Neural crest cell (in vitro differentiated cells): Measurements from ENCODE around the gene NOTCH3. TPM values are rescaled to one million over a fixed set of nuclear protein-coding genes. Genes with fewer than 3 reads are reported as not detected.
A peak's percentile ranks its signal among the peaks of the same experiment; 100 is the strongest.

Experiments used
- DNase-seq: peaks from one replicate; pipeline ENCODE4 v3.0.0; 2021; ENCODE audit warnings: low read depth, mixed read lengths, low spot score
- H3K27ac Mint-ChIP-seq: one replicate; pipeline ENCODE4 v1.8.0; 2021; ENCODE audit warnings: mild to moderate bottlenecking, mixed read lengths; ENCODE audit not compliant: unreplicated experiment
- H3K27me3 Mint-ChIP-seq: 2 replicates; pipeline ENCODE4 v1.8.0; 2021; ENCODE audit warnings: low read depth, mild to moderate bottlenecking, mixed read lengths
- H3K36me3 Mint-ChIP-seq: 2 replicates; pipeline ENCODE4 v1.8.0; 2021; ENCODE audit warnings: low read depth, mild to moderate bottlenecking, mixed read lengths
- H3K4me1 Mint-ChIP-seq: 2 replicates; pipeline ENCODE4 v1.8.0; 2021; ENCODE audit warnings: mixed read lengths
- H3K4me3 Mint-ChIP-seq: one replicate; pipeline ENCODE4 v1.8.0; 2021; ENCODE audit warnings: mild to moderate bottlenecking, mixed read lengths
- H3K9me3 Mint-ChIP-seq: 2 replicates; pipeline ENCODE4 v1.8.0; 2021; ENCODE audit warnings: mixed read lengths
- CTCF ChIP-seq: fragments of 200-600 bp; sonication (generic); conservative IDR thresholded peaks from 2 replicates; pipeline ENCODE4 v1.5.0; 2021; ENCODE audit warnings: antibody characterized with exemption, mild to moderate bottlenecking
- total RNA-seq: library from RNA; stranded (reverse); gene quantifications from 2 replicates; pipeline ENCODE4 v1.2.1, GENCODE V29; 2021

The NOTCH3 gene
- total RNA-seq, 1 donor from 2014 or later = 127 TPM

GRCh38 chr19:15159251-15159650 lies 41.5 kb downstream of the NOTCH3 start:
- Mint-ChIP-seq H3K27me3 (no peaks in the 10 kb centered on the region), H3K27ac (no peak overlapping the region), H3K36me3 (peaks cover 24% of the 10 kb centered on the region), H3K4me1 (no peaks in the 10 kb centered on the region), H3K9me3 (no peaks in the 10 kb centered on the region), H3K4me3 (no peak overlapping the region)
- TF ChIP-seq CTCF = no peak
- DNase-seq = no peak

- Mint-ChIP-seq H3K4me1 (no peaks in the 10 kb centered on the region), H3K9me3 (no peaks in the 10 kb centered on the region), H3K27me3 (peaks cover 4% of the 10 kb centered on the region), H3K27ac (no peak overlapping the region), H3K4me3 (no peak overlapping the region), H3K36me3 (peaks cover 9% of the 10 kb centered on the region)
- DNase-seq = no peak
- no peak for TF ChIP-seq CTCF
Measured at GRCh38 chr19:15156391-15156790, 44.4 kb downstream of the NOTCH3 start.

DNA sequence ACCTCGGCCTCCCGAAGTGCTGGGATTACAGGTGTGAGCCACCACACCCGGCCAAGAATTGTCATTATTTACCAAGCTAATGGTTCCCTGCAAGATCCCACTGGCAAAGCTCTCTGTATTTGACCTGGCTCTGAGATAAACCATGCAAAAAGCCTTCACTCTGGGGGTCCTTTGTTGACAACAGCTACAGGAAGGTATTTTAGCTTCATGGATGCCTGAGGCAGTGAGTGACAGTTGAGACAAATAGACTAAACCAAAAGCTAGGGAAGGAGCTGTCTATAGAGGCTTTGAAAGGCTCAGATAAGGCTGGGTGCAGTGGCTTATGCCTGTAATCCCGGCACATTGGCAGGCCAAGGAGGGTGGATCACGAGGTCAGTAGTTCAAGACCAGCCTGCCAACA lies 45.5 kb downstream of the NOTCH3 start:
- TF ChIP-seq CTCF = no peak

GRCh38 chr19:15154002-15154612 lies 46.7 kb downstream of the NOTCH3 start:
- no peaks in the 10 kb centered on the region for H3K4me1 Mint-ChIP-seq
- TF ChIP-seq CTCF = peak; percentile 66
- H3K9me3 Mint-ChIP-seq = no peaks in the 10 kb centered on the region
- H3K4me3 Mint-ChIP-seq = no peak overlapping the region
- no peak overlapping the region for H3K27ac Mint-ChIP-seq
- DNase-seq = peak; percentile 43
- H3K27me3 Mint-ChIP-seq = peaks cover 9% of the 10 kb centered on the region
- H3K36me3 Mint-ChIP-seq = peaks cover 3% of the 10 kb centered on the region

More for the DNA sequence above, 45.5 kb downstream of the NOTCH3 start:
- no peaks in the 10 kb centered on the region for H3K9me3 Mint-ChIP-seq
- H3K4me3 Mint-ChIP-seq = no peak overlapping the region
- peaks cover 7% of the 10 kb centered on the region for H3K36me3 Mint-ChIP-seq
- DNase-seq = no peak
- H3K4me1 Mint-ChIP-seq = no peaks in the 10 kb centered on the region
- H3K27ac Mint-ChIP-seq = no peak overlapping the region
- peaks cover 6% of the 10 kb centered on the region for H3K27me3 Mint-ChIP-seq

DNA sequence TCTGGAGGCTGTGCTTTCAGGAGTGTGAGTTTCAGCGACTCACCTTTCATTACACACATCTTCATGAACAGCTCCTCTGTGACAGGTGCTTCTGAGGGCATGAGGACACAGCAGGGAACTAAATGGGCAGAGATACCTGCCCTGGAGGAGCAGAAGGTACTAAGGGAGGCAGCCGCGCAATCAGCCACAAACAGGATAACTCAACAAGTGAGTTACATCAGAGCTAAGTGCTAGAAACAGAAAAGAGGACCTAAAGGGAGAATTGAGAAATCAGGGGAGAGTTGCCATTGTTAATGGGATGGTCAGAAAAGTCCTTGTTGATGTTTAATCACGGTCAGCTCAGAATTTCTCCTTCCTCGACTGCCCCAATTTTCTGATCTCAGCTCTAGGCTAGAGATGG lies 51.1 kb downstream of the NOTCH3 start:
- Mint-ChIP-seq H3K27ac (no peak overlapping the region), H3K4me3 (no peak overlapping the region), H3K9me3 (no peaks in the 10 kb centered on the region), H3K27me3 (peaks cover 18% of the 10 kb centered on the region), H3K36me3 (no peaks in the 10 kb centered on the region), H3K4me1 (no peaks in the 10 kb centered on the region)
- TF ChIP-seq CTCF = no peak
- DNase-seq = no peak

DNA sequence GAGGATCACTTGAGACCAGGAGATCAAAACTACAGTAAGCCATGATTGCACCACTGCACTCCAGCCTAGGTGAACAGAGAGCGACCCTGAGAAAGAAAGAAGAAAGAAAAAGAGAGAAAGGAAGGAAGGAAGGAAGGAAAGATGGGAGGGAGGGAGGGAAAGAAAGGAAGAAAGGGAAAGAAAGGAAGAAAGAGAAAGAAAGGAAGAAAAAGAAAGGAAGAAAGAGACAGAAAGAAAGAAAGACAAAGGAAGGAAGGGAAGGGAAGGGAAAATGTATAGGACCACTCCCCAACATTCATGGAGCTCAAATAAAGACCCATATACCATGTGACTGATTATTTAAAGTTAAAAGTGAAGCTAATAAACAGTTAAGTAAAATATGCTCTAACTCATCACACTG lies 53.7 kb downstream of the NOTCH3 start:
- no peak for DNase-seq
- H3K36me3 Mint-ChIP-seq = no peaks in the 10 kb centered on the region
- no peaks in the 10 kb centered on the region for H3K4me1 Mint-ChIP-seq
- H3K27ac Mint-ChIP-seq = no peak overlapping the region
- no peaks in the 10 kb centered on the region for H3K9me3 Mint-ChIP-seq
- H3K4me3 Mint-ChIP-seq = no peak overlapping the region
- peaks cover 16% of the 10 kb centered on the region for H3K27me3 Mint-ChIP-seq
- TF ChIP-seq CTCF = no peak
